HL-60 (cell line): ENCODE data around the gene CASD1.

Source experiments
- DNase-seq, 2 experiments: peaks; one replicate each; pipeline ENCODE4 v3.0.0-alpha.2; 2010 to 2020; ENCODE audit warnings: low read depth in 1 of 2, low spot score in 1 of 2
- H3K27ac ChIP-seq: fragments of 250-450 bp; sonication (Bioruptor Pico); replicated peaks from 2 replicates; pipeline ENCODE4 v1.5.1; 2020; ENCODE audit warnings: mild to moderate bottlenecking, moderate library complexity
- H3K27me3 ChIP-seq: fragments of 250-450 bp; sonication (Bioruptor Pico); 2 replicates; pipeline ENCODE4 v1.5.1; 2021; ENCODE audit warnings: mild to moderate bottlenecking, moderate library complexity; ENCODE audit not compliant: insufficient read depth, poor library complexity, severe bottlenecking
- H3K4me3 ChIP-seq: replicated peaks from 2 replicates; pipeline ENCODE4 v1.5.1; 2011; ENCODE audit warnings: mild to moderate bottlenecking, control low read depth, low read length; ENCODE audit not compliant: insufficient read depth
- CTCF ChIP-seq: IDR thresholded peaks from one replicate; pipeline ENCODE4 v1.5.1; 2011; ENCODE audit warnings: low read length, control low read depth, inconsistent platforms; ENCODE audit not compliant: insufficient read depth
- GABPA ChIP-seq: IDR thresholded peaks from 2 replicates; pipeline ENCODE4 v1.6.1; 2012; ENCODE audit warnings: low read depth
- POLR2AphosphoS5 ChIP-seq: IDR thresholded peaks from 2 replicates; pipeline ENCODE4 v1.6.1; 2012; ENCODE audit warnings: low read depth
- REST ChIP-seq: IDR thresholded peaks from 2 replicates; pipeline ENCODE4 v1.6.1; 2012; ENCODE audit warnings: low read depth; ENCODE audit not compliant: insufficient replicate concordance
- SPI1 ChIP-seq: IDR thresholded peaks from 2 replicates; pipeline ENCODE4 v1.6.1; 2012; ENCODE audit warnings: low read depth, mild to moderate bottlenecking, borderline replicate concordance

Gene CASD1

GRCh38 chr7:94491410-94491809 lies 18.2 kb upstream of the CASD1 start:
- no peak for TF ChIP-seq SPI1
- no peak for TF ChIP-seq GABPA
- no peak for TF ChIP-seq CTCF
- no peak for TF ChIP-seq REST
- TF ChIP-seq POLR2AphosphoS5, result no peak
- Histone ChIP-seq H3K4me3 (no peak overlapping the region), H3K27ac (no peak overlapping the region), H3K27me3 (peaks cover 2% of the 10 kb centered on the region)
- DNase-seq, result no peak

- no peak overlapping the region for H3K27ac ChIP-seq
- peaks cover 2% of the 10 kb centered on the region for H3K27me3 ChIP-seq
- H3K4me3 ChIP-seq, result no peak overlapping the region
- no peak for TF ChIP-seq CTCF
- TF ChIP-seq POLR2AphosphoS5, result no peak
- no peak for TF ChIP-seq REST
- TF ChIP-seq GABPA, result no peak
- no peak for TF ChIP-seq SPI1
- no peak for DNase-seq
These were observed 17.0 kb upstream of the CASD1 start for GRCh38 chr7:94492601-94493000.

- TF ChIP-seq SPI1 (no peak), POLR2AphosphoS5 (no peak), REST (no peak), GABPA (no peak), CTCF (no peak)
- Histone ChIP-seq H3K27me3 (no peaks in the 10 kb centered on the region), H3K27ac (no peak overlapping the region), H3K4me3 (no peak overlapping the region)
- no peak for DNase-seq
These were observed 11.5 kb upstream of the CASD1 start for GRCh38 chr7:94497874-94498670.
